SU-DHL-6 (cell line): ENCODE results near the gene C17orf114.

ENCODE experiments used
- H2AFZ ChIP-seq: fragments of 200-600 bp; sonication (generic); 2 replicates; pipeline ENCODE4 v1.6.1; 2014; ENCODE audit warnings: low read depth, mild to moderate bottlenecking, moderate library complexity, mixed read lengths, antibody characterized with exemption, low read length; ENCODE audit not compliant: severe bottlenecking
- H3F3A ChIP-seq: fragments of 200-600 bp; shearing (Covaris generic); 2 replicates; pipeline ENCODE4 v1.6.0; 2016; ENCODE audit warnings: antibody characterized with exemption, mild to moderate bottlenecking; ENCODE audit not compliant: insufficient read depth
- H3K27ac ChIP-seq: fragments of 200-600 bp; sonication (generic); 2 replicates; pipeline ENCODE4 v1.5.1; 2016; ENCODE audit warnings: low read depth, mild to moderate bottlenecking, low read length, moderate library complexity, mixed read lengths
- H3K27me3 ChIP-seq: fragments of 200-600 bp; sonication (generic), shearing (Covaris generic); 2 replicates; pipeline ENCODE4 v1.6.0; 2014; ENCODE audit warnings: mild to moderate bottlenecking, low read length
- H3K36me3 ChIP-seq: fragments of 200-600 bp; sonication (generic); 2 replicates; pipeline ENCODE4 v1.6.1; 2014; ENCODE audit warnings: mild to moderate bottlenecking, low read length, mixed read lengths
- H3K4me2 ChIP-seq: fragments of 300-600, 200-600 bp; shearing (Covaris generic), sonication (generic); 2 replicates; pipeline ENCODE4 v1.6.0; 2014; ENCODE audit warnings: low read length, low read depth, mild to moderate bottlenecking; ENCODE audit not compliant: poor library complexity, severe bottlenecking
- H3K4me3 ChIP-seq: fragments of 200-600 bp; sonication (generic); 2 replicates; pipeline ENCODE4 v1.5.1; 2014; ENCODE audit warnings: antibody characterized with exemption, low read length, mild to moderate bottlenecking, mixed read lengths; ENCODE audit not compliant: insufficient read depth, poor library complexity, severe bottlenecking
- H3K79me2 ChIP-seq: fragments of 200-600 bp; sonication (generic); 2 replicates; pipeline ENCODE4 v1.6.1; 2014; ENCODE audit warnings: mild to moderate bottlenecking, low read length, moderate library complexity; ENCODE audit not compliant: insufficient read depth
- H3K9ac ChIP-seq: fragments of 200-600 bp; sonication (generic); 2 replicates; pipeline ENCODE4 v1.7.0; 2014; ENCODE audit warnings: mild to moderate bottlenecking, low read length
- H3K9me2 ChIP-seq: fragments of 200-600 bp; sonication (generic); replicated peaks from 2 replicates; pipeline ENCODE4 v1.6.1; 2014; ENCODE audit warnings: low read length; ENCODE audit not compliant: insufficient read depth
- H3K9me3 ChIP-seq: fragments of 200-600 bp; sonication (generic); 2 replicates; pipeline ENCODE4 v1.6.1; 2014; ENCODE audit warnings: low read length, mixed read lengths; ENCODE audit not compliant: insufficient read depth
- H4K20me1 ChIP-seq: fragments of 200-600 bp; sonication (generic); 2 replicates; pipeline ENCODE4 v1.6.1; 2014; ENCODE audit warnings: low read depth, mild to moderate bottlenecking, antibody characterized with exemption, low read length, moderate library complexity, mixed read lengths
- CTCF ChIP-seq: fragments of 200-600 bp; sonication (generic); IDR thresholded peaks from one replicate; pipeline ENCODE4 v1.5.1; 2017; ENCODE audit warnings: antibody characterized with exemption, mild to moderate bottlenecking, low read length, moderate library complexity; ENCODE audit not compliant: insufficient read depth, poor library complexity, severe bottlenecking
- EZH2phosphoT487 ChIP-seq: fragments of 200-600 bp; sonication (generic), shearing (Covaris generic); conservative IDR thresholded peaks from 2 replicates; pipeline ENCODE4 v1.6.1; 2018; ENCODE audit warnings: mild to moderate bottlenecking, antibody characterized with exemption, low read length, moderate library complexity, mixed read lengths

C17orf114 gene

DNA sequence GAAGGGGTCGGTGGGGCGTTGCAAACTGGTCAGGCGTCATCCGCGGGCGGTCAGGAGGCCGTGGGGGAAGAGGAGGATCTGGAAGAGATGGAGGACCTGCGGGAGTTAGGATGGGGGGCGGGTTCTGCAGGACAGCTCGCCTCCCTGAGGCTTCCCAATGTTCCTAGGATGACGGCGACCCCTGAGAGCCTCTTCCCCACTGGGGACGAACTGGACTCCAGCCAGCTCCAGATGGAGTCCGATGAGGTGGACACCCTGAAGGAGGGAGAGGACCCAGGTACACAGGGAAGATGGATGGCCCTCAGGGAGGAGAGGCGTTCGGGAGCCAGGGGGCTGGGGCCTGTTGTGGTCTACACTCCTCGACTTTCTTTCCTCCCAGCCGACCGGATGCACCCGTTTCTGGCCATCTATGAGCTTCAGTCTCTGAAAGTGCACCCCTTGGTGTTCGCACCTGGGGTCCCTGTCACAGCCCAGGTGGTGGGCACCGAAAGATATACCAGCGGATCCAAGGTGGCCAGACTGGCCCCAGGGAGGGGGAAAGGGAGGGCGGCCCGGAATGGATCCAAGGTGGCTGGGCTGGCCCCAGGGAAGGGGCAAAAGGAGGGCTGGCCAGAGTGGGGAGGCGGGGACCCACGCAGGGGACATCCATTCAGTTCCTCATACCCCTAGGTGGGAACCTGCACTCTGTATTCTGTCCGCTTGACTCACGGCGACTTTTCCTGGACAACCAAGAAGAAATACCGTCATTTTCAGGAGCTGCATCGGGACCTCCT, 5.7 kb upstream of the C17orf114 start:
- H4K20me1 ChIP-seq, result no peaks in the 10 kb centered on the region
- H3K9ac ChIP-seq, result peak overlapping the region; percentile 72
- peak overlapping the region; percentile 94 for H3K4me3 ChIP-seq
- H3K9me3 ChIP-seq, result no peaks in the 10 kb centered on the region
- H3K4me2 ChIP-seq, result peak overlapping the region; percentile 99
- TF ChIP-seq EZH2phosphoT487, result no peak
- TF ChIP-seq CTCF, result no peak
- no peaks in the 10 kb centered on the region for H3K36me3 ChIP-seq
- 0 out of 2 replicates have a peak, but pooled peaks cover 4% of the 10 kb centered on the region for H3F3A ChIP-seq
- no peak overlapping the region for H2AFZ ChIP-seq
- no peaks in the 10 kb centered on the region for H3K9me2 ChIP-seq
- H3K27ac ChIP-seq, result no peak overlapping the region
- H3K27me3 ChIP-seq, result no peaks in the 10 kb centered on the region
- H3K79me2 ChIP-seq, result no peaks in the 10 kb centered on the region

- peak within 1 kb of the TSS; percentile 94 for H3K4me3 ChIP-seq
- no peak within 1 kb of the TSS for H3K27ac ChIP-seq
- no peaks in the 10 kb centered on the region for H3K9me2 ChIP-seq
- H2AFZ ChIP-seq, result peak within 1 kb of the TSS; percentile 93
- TF ChIP-seq CTCF (no peak), EZH2phosphoT487 (no peak)
- peak within 1 kb of the TSS; percentile 72 for H3K9ac ChIP-seq
- H3K79me2 ChIP-seq, result no peaks in the 10 kb centered on the region
- H3K27me3 ChIP-seq, result no peaks in the 10 kb centered on the region
- peak within 1 kb of the TSS; percentile 99 for H3K4me2 ChIP-seq
- no peaks in the 10 kb centered on the region for H4K20me1 ChIP-seq
- H3K9me3 ChIP-seq, result no peaks in the 10 kb centered on the region
- H3F3A ChIP-seq, result 0 out of 2 replicates have a peak, but pooled peaks cover 4% of the 10 kb centered on the region
- H3K36me3 ChIP-seq, result no peaks in the 10 kb centered on the region
Measured at GRCh38 chr17:4806777-4807604, 4.9 kb upstream of the C17orf114 start, which contains the start of gene PLD2. Gene PLD2, plus strand, starts transcription at chr17:4807152. Its CDS starts 621 bp downstream, at chr17:4807773.

- no peak for TF ChIP-seq EZH2phosphoT487
- TF ChIP-seq CTCF, result no peak
- Histone ChIP-seq H3K9me2 (no peaks in the 10 kb centered on the region), H4K20me1 (no peaks in the 10 kb centered on the region), H3K36me3 (no peaks in the 10 kb centered on the region), H3K4me3 (peak overlapping the region; percentile 94), H2AFZ (peak overlapping the region; percentile 90), H3K27me3 (no peaks in the 10 kb centered on the region), H3K4me2 (peak overlapping the region; percentile 99), H3F3A (0 out of 2 replicates have a peak, but pooled peaks cover 4% of the 10 kb centered on the region), H3K9ac (peak overlapping the region; percentile 72), H3K79me2 (no peaks in the 10 kb centered on the region), H3K9me3 (no peaks in the 10 kb centered on the region), H3K27ac (no peak overlapping the region)
Measured at GRCh38 chr17:4806456-4806776, 4.3 kb upstream of the C17orf114 start.
